Parathyroid adenoma (tissue), 2 donors: ENCODE data around the gene LHX6.

Source experiments
- H2AFZ ChIP-seq: fragments of 300-600 bp; sonication (generic); one replicate; pipeline ENCODE4 v1.7.0; 2017; ENCODE audit warnings: antibody characterized with exemption, mild to moderate bottlenecking
- H3K27ac ChIP-seq: fragments of 300-600 bp; sonication (generic); one replicate; pipeline ENCODE4 v1.7.0; 2017
- H3K27me3 ChIP-seq: fragments of 300-600 bp; sonication (generic); one replicate; pipeline ENCODE4 v1.7.0; 2017; ENCODE audit warnings: low read length; ENCODE audit not compliant: control insufficient read depth, insufficient read depth
- H3K36me3 ChIP-seq: fragments of 300-600 bp; sonication (generic); one replicate; pipeline ENCODE4 v1.7.0; 2017; ENCODE audit warnings: low read length; ENCODE audit not compliant: control insufficient read depth, insufficient read depth
- H3K4me1 ChIP-seq: fragments of 300-600 bp; sonication (generic); one replicate; pipeline ENCODE4 v1.7.0; 2017; ENCODE audit warnings: control low read depth
- H3K4me2 ChIP-seq: fragments of 300-600 bp; sonication (generic); one replicate; pipeline ENCODE4 v1.7.0; 2017; ENCODE audit warnings: low read length
- H3K4me3 ChIP-seq: fragments of 300-600 bp; sonication (generic); one replicate; pipeline ENCODE4 v1.7.0; 2017; ENCODE audit warnings: low read depth, low read length
- H3K79me2 ChIP-seq: fragments of 300-600 bp; sonication (generic); one replicate; pipeline ENCODE4 v1.7.0; 2017; ENCODE audit warnings: control low read depth
- H3K9ac ChIP-seq: fragments of 300-600 bp; sonication (generic); one replicate; pipeline ENCODE4 v1.7.0; 2017; ENCODE audit warnings: mild to moderate bottlenecking
- H3K9me3 ChIP-seq: fragments of 300-600 bp; sonication (generic); one replicate; pipeline ENCODE4 v1.7.0; 2017; ENCODE audit warnings: low read length; ENCODE audit not compliant: control insufficient read depth
- CTCF ChIP-seq: fragments of 300-600 bp; sonication (generic); IDR thresholded peaks from one replicate; pipeline ENCODE4 v1.7.0; 2017; ENCODE audit warnings: antibody characterized with exemption, mild to moderate bottlenecking
- donor health status: primary hyperparathyroidism.

Gene LHX6

GRCh38 chr9:122176916-122177315 is 51.8 kb downstream of the LHX6 start:
- H3K4me2 ChIP-seq: no peak overlapping the region
- H3K27me3 ChIP-seq: no peaks in the 10 kb centered on the region
- no peaks in the 10 kb centered on the region for H3K36me3 ChIP-seq
- no peaks in the 10 kb centered on the region for H3K79me2 ChIP-seq
- no peak overlapping the region for H3K9ac ChIP-seq
- TF ChIP-seq CTCF: no peak
- no peaks in the 10 kb centered on the region for H3K9me3 ChIP-seq
- H2AFZ ChIP-seq: no peak overlapping the region
- no peak overlapping the region for H3K27ac ChIP-seq
- H3K4me1 ChIP-seq: no peaks in the 10 kb centered on the region
- H3K4me3 ChIP-seq: no peak overlapping the region

GRCh38 chr9:122173670-122174069 is 55.1 kb downstream of the LHX6 start:
- Histone ChIP-seq H3K27me3 (no peaks in the 10 kb centered on the region), H3K36me3 (no peaks in the 10 kb centered on the region), H3K4me2 (no peak overlapping the region), H3K9ac (no peak overlapping the region), H3K9me3 (no peaks in the 10 kb centered on the region), H3K4me1 (no peaks in the 10 kb centered on the region), H3K79me2 (no peaks in the 10 kb centered on the region), H3K4me3 (no peak overlapping the region), H3K27ac (no peak overlapping the region), H2AFZ (no peak overlapping the region)
- TF ChIP-seq CTCF: no peak

GRCh38 chr9:122172131-122172530 is 56.6 kb downstream of the LHX6 start:
- TF ChIP-seq CTCF: no peak

GRCh38 chr9:122168356-122168755 is 60.4 kb downstream of the LHX6 start:
- TF ChIP-seq CTCF: no peak
- Histone ChIP-seq H3K4me3 (no peak overlapping the region), H2AFZ (no peak overlapping the region), H3K4me1 (no peaks in the 10 kb centered on the region), H3K27ac (no peak overlapping the region), H3K9ac (no peak overlapping the region), H3K79me2 (no peaks in the 10 kb centered on the region), H3K9me3 (no peaks in the 10 kb centered on the region), H3K4me2 (no peak overlapping the region), H3K27me3 (no peaks in the 10 kb centered on the region), H3K36me3 (no peaks in the 10 kb centered on the region)

More at GRCh38 chr9:122172131-122172530, 56.6 kb downstream of the LHX6 start:
- Histone ChIP-seq H3K4me1 (no peaks in the 10 kb centered on the region), H3K9ac (no peak overlapping the region), H2AFZ (no peak overlapping the region), H3K9me3 (no peaks in the 10 kb centered on the region), H3K27ac (no peak overlapping the region), H3K79me2 (no peaks in the 10 kb centered on the region), H3K4me2 (no peak overlapping the region), H3K4me3 (no peak overlapping the region), H3K36me3 (no peaks in the 10 kb centered on the region), H3K27me3 (no peaks in the 10 kb centered on the region)

GRCh38 chr9:122164286-122164685 is 64.5 kb downstream of the LHX6 start:
- Histone ChIP-seq H3K4me3 (no peak overlapping the region), H3K9me3 (no peaks in the 10 kb centered on the region), H3K4me2 (no peak overlapping the region), H3K79me2 (peaks cover 3% of the 10 kb centered on the region), H3K36me3 (peaks cover 3% of the 10 kb centered on the region), H2AFZ (no peak overlapping the region), H3K9ac (no peak overlapping the region), H3K27me3 (no peaks in the 10 kb centered on the region), H3K27ac (no peak overlapping the region), H3K4me1 (no peaks in the 10 kb centered on the region)
- TF ChIP-seq CTCF: no peak
